VCaP (cell line): ENCODE data around the gene TPCN2.
A peak's percentile ranks its signal among the peaks of the same experiment; 100 is the strongest.

Experiments used
- H3K27ac ChIP-seq: fragments of 450-650 bp; 2 replicates; pipeline ENCODE4 v1.5.1; 2017
- CTCF ChIP-seq: fragments of 450-650 bp; conservative IDR thresholded peaks from 2 replicates; pipeline ENCODE4 v1.5.1; 2017; ENCODE audit warnings: mild to moderate bottlenecking, moderate library complexity

Gene TPCN2

GRCh38 chr11:69104856-69105395, 56.2 kb downstream of the TPCN2 start:
- H3K27ac ChIP-seq, result peak overlapping the region; percentile 100

GRCh38 chr11:69105461-69106030, 56.8 kb downstream of the TPCN2 start:
- TF ChIP-seq CTCF, result no peak
- peak overlapping the region; percentile 100 for H3K27ac ChIP-seq

More at GRCh38 chr11:69104856-69105395, 56.2 kb downstream of the TPCN2 start:
- no peak for TF ChIP-seq CTCF

- TF ChIP-seq CTCF, result peak; percentile 31
- H3K27ac ChIP-seq, result peak overlapping the region; percentile 100
Measured at GRCh38 chr11:69106031-69106811, 57.5 kb downstream of the TPCN2 start.

GRCh38 chr11:69107413-69107812, 58.7 kb downstream of the TPCN2 start:
- TF ChIP-seq CTCF, result no peak
- H3K27ac ChIP-seq, result peak overlapping the region; percentile 100

GRCh38 chr11:69108030-69108429, 59.3 kb downstream of the TPCN2 start:
- no peak for TF ChIP-seq CTCF
- H3K27ac ChIP-seq, result peak overlapping the region; percentile 100

- TF ChIP-seq CTCF, result no peak
- peak overlapping the region; percentile 100; the same call in 1 of the 2 replicates for H3K27ac ChIP-seq
Measured at GRCh38 chr11:69108559-69108958, 59.8 kb downstream of the TPCN2 start.

- TF ChIP-seq CTCF, result no peak
- no peak overlapping the region for H3K27ac ChIP-seq
Measured at GRCh38 chr11:69109101-69109500, 60.4 kb downstream of the TPCN2 start.
